IPS-18c (cell line): Measurements from ENCODE around the gene NEURL1.

Source experiments
- H3K4me3 ChIP-seq: 2 replicates; pipeline ENCODE4 v1.7.0; 2013; ENCODE audit warnings: low read depth, mild to moderate bottlenecking, low read length, moderate library complexity; ENCODE audit not compliant: insufficient read depth
- H3K9me3 ChIP-seq: one replicate; pipeline ENCODE4 v1.6.1; 2013; ENCODE audit warnings: mild to moderate bottlenecking, low read length, moderate library complexity; ENCODE audit not compliant: control insufficient read depth, insufficient read depth

NEURL1 gene

GRCh38 chr10:103580011-103580410, 86.5 kb downstream of the NEURL1 start:
- H3K4me3 ChIP-seq, result no peak overlapping the region
- no peaks in the 10 kb centered on the region for H3K9me3 ChIP-seq

GRCh38 chr10:103580430-103580829, 86.9 kb downstream of the NEURL1 start:
- H3K4me3 ChIP-seq, result no peak overlapping the region
- H3K9me3 ChIP-seq, result no peaks in the 10 kb centered on the region

- H3K9me3 ChIP-seq, result no peaks in the 10 kb centered on the region
- H3K4me3 ChIP-seq, result no peak overlapping the region
These were observed 88.0 kb downstream of the NEURL1 start for GRCh38 chr10:103581499-103581898.

- Histone ChIP-seq H3K4me3 (no peak overlapping the region), H3K9me3 (no peaks in the 10 kb centered on the region)
These were observed 89.0 kb downstream of the NEURL1 start for GRCh38 chr10:103582331-103583123.

- Histone ChIP-seq H3K4me3 (no peak overlapping the region), H3K9me3 (no peaks in the 10 kb centered on the region)
These were observed 90.3 kb downstream of the NEURL1 start for GRCh38 chr10:103583871-103584215.

DNA sequence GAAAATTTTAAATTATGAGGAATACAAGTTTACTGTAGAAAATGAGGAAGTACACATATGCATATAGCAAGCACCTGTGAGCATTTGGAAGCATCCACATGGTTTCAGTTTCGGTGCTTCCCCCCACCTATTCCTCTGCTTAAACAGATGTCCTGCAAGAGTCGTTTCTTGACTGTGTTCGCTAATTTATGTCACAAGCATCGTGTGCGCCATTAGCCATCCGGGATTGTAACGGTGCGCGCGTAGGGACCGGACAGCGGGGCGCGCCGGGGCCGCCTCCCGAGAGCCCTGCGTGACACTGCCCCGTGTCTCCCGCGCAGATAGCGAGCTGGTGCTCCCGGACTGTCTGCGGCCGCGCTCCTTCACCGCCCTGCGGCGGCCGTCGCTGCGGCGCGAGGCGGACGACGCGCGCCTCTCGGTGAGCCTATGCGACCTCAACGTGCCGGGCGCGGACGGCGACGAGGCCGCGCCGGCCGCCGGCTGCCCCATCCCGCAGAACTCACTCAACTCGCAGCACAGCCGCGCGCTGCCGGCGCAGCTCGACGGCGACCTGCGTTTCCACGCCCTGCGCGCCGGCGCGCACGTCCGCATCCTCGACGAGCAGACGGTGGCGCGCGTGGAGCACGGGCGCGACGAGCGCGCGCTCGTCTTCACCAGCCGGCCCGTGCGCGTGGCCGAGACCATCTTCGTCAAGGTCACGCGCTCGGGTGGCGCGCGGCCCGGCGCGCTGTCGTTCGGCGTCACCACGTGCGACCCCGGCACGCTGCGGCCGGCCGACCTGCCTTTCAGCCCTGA, 90.9 kb downstream of the NEURL1 start:
- no peaks in the 10 kb centered on the region for H3K9me3 ChIP-seq
- no peak overlapping the region for H3K4me3 ChIP-seq

- Histone ChIP-seq H3K4me3 (no peak overlapping the region), H3K9me3 (no peaks in the 10 kb centered on the region)
These were observed 91.5 kb downstream of the NEURL1 start for GRCh38 chr10:103585011-103585405.

DNA sequence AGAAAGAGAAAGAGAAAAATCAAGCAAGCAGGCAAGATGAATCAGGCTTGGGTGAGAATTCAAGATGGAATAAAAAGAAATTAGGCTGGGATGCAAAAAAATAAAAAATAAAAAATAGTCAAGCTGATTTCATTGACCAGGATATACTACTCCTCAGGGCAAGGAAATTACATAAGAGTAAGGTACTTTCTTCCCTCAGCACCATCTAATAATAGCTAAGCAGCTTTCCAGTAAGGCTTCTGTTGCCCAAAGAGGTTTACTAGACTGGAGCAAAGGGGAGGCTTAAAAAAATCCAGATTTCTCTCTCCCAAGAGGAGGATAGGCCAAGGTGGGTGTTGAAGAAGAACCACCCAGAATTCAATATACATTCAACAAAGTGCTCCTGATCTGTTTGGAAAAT, 93.6 kb downstream of the NEURL1 start:
- no peak overlapping the region for H3K4me3 ChIP-seq
- H3K9me3 ChIP-seq, result no peaks in the 10 kb centered on the region

GRCh38 chr10:103589074-103589630, 95.6 kb downstream of the NEURL1 start:
- Histone ChIP-seq H3K9me3 (no peaks in the 10 kb centered on the region), H3K4me3 (no peak overlapping the region)

DNA sequence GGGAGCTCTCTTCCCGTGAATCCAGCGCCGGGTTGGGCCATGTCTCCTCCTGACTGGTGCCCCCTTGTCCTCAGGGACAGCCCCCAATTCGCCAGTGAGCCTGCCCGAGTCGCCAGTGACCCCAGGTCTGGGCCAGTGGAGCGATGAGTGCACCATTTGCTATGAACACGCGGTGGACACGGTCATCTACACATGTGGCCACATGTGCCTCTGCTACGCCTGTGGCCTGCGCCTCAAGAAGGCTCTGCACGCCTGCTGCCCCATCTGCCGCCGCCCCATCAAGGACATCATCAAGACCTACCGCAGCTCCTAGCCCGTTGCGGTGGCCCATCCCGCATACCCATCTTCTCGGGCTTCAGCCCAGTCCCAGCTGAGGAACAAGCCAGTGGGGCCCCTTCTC, 96.6 kb downstream of the NEURL1 start:
- Histone ChIP-seq H3K4me3 (no peak overlapping the region), H3K9me3 (no peaks in the 10 kb centered on the region)

DNA sequence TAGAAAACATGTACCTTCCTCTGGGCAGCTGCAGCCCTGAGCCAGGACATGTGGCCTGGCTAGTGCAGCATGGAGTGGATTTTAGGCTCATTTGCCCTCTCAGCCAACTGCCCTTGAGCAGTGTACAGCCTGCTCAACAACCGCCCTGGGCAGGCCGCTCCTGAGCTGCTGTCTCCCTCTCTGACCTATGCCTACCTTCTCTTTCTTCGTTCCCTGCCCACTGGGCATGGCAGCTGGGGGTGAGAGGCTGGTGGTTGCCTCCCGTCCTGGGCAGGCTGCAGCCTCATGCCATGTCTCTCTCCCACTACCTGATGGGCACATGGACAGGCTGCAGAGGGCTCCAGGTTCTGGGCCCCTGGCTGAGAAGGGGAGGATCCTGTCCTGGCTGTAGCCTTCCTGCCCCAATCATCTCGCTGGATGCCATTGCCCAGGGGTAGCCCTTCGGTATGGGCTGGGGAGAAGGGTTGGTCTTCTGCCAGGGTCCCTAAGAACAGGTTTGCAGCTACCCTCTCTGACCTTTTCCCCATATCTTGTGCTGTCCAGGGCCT, 97.3 kb downstream of the NEURL1 start:
- Histone ChIP-seq H3K4me3 (no peak overlapping the region), H3K9me3 (no peaks in the 10 kb centered on the region)

DNA sequence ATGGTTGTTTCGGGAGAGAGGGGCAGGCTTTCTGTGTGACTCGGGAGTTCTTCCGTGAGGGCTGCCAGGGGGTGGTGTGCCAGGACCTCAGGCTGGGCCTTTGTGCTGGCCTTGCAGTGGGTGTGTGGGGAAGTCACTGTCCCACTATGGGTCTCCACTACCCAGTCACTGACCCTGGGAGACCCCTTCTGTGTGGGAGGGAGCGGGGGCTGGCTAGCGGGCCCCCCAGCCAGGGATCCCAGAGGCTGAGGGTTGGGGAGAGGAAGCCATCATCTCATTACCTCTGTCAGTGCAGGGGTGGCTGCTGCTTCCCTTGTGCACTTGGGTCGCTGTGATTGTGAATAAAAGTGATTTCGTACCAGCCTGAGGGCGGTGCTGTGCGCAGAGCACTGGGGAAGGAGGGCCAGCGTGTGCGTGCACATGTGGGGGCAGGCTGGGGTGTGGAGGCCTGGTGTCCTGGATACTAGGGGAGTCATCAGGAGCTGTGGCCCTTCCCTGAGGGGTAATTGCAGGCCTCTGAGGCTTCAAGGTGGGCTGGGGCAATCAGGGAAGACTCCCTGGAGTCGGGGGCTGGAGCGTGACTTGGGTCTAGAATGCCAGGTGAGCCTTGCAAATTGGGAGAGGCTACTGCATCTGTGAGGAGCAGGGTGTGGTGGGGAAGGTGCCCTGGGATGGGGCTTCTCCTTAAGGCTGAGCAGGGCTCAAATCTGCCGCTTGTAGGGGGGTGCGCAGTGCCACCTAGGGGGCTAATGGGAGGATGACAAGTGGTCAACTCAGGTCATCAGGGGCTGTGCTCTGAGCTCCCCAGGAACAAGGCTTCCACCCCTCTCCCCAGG, 98.9 kb downstream of the NEURL1 start:
- Histone ChIP-seq H3K9me3 (no peaks in the 10 kb centered on the region), H3K4me3 (no peak overlapping the region)

- H3K4me3 ChIP-seq, result no peak overlapping the region
- no peaks in the 10 kb centered on the region for H3K9me3 ChIP-seq
These were observed 99.6 kb downstream of the NEURL1 start for GRCh38 chr10:103593022-103593570.

DNA sequence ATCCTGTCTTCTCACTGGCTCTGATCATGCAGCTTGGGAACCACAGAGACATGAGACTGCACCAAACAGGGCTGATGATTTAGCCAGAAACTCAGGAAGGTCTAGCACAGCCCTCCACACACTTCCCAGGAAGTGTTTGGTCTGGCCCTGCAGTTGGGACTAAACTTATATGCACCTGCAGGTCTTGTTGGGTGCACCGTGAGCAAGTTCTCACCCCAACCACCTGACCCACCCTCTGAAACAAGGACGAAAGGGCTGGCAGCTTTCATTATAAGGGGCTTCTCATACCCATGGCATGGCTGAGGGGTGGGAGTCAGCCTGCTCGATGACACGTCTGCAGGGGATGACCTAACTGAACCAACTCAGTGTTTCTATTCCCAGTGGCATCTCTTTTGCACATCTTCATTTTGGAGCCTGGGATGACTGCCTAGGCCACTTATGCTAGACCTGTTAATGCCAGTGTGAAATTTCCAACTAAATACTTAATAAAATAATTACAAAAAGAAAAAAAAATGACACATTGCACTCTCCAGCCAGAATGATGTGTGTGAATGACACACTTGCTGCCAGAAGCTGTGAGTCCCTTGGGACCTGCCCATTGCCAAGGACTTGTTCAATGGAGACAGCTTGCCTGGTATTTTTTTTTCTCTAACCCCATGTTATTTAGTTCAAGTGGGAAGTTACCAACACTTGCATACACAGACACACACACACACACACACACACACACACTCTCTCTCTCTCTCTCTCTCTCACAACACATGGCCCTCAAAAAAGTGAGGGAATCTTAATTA, 102.6 kb downstream of the NEURL1 start:
- H3K9me3 ChIP-seq, result no peaks in the 10 kb centered on the region

GRCh38 chr10:103597003-103597402, 103.5 kb downstream of the NEURL1 start:
- Histone ChIP-seq H3K9me3 (no peaks in the 10 kb centered on the region), H3K4me3 (no peak overlapping the region)

More for the DNA sequence above, 102.6 kb downstream of the NEURL1 start:
- H3K4me3 ChIP-seq, result no peak overlapping the region

DNA sequence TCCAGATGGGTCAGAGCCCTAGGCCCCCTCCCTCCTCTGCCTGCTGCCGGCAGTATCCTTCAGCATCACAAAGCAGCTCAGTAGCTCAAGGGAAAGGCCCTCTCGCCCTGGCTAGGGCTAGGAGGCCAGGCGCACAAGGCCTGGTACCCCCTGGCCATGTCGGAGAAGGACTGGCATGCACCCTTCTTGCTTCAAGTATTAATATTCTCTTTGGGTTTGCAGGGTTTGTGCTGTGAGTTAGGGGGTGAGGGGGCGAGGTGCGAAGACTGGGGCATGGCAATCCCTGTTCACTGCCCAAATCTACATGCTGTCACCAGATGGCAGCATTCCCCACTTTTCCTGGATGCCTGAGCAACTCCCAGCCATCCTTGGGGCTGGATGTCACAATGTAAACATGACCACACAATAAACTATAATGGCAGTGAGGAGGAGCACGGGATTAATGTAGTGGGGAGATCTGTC, 105.2 kb downstream of the NEURL1 start:
- H3K4me3 ChIP-seq, result no peak overlapping the region
- H3K9me3 ChIP-seq, result no peaks in the 10 kb centered on the region
